Stimulated activated CD8-positive, alpha-beta memory T cell treated with anti-CD3 and anti-CD28 coated beads, Interleukin-12 subunit alpha, Interleukin-12 subunit beta, amount 100 ng/mL, for 24 hours (primary cell): ENCODE data around the gene FBXO31.

Source experiments
- DNase-seq: peaks from one replicate; pipeline ENCODE4 v3.0.0-alpha.2; 2020; ENCODE audit errors: extremely low read depth

The FBXO31 gene

DNA sequence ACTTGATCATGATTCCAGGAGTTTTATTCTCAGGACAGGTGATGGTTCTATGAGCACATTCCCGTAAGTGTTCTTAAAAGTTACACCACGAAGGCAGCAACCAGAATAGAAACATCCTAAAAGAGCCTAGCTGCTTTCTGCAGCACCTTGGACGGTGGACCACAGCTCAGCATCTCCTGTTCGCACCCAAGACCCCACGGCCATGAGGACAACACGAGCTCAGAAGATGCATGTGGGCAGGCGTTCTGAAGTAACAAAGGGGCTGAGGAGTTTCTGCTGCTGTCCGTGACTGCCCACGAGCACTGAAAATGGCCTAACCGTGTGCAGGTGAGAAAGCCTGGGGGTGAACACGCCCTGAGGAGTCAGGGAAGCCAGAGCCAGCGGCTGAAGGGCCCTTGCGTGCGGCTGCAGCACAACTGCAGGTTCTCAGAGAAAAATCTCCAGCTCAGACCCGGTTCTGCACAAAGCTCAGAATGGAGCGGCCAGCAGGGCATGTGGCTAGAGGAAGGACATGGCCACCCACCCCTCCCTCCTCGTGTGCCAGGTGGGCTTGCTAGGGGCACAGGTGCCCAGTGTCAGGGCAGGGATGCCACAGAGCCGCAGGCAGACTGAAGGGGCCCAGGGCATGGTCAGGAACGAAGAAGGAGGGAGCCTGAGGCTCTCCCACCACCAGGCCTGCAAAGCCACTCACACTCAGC lies 55.6 kb downstream of the FBXO31 start:
- DNase-seq, result no peak

DNA sequence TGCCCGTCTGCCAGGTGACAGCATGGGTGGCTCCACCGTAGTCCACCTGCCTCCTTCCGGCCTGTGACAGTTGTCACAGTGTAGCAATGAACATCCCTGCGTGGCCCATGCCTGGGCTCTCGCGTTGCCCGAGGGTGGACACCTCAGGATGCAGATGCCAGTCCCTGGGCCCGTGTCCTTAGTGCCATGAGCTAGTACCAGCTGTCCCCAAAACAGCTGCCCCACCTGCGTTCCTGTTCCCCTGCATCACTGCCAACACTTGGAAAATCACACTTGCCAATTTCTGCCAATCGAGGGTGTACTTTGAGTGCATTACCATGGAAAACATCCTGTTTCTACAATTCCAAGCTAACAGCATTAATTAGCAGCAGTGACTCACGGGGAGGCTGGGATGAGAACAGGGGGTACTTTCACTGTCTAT lies 57.4 kb downstream of the FBXO31 start:
- DNase-seq, result no peak

DNA sequence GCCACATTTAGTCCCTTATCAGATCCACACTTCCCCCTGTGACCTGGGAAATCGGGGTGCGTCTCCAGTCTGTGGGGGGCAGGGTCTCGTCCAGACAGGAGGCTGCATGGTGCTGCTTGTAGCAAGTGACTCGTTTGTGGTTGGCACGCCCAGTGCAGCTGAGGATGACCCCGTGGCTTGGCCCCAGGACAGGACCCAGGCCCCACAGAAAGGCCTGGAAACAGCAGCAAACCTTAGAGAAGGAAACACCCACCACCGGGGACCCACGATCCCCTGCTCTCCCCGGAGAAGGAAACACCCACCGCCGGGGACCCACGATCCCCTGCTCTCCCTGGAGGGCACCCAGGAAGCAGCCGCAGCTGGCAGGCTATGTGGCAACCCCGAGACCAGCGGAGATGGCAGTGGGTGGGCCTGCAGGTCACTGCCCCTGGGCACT lies 58.1 kb downstream of the FBXO31 start:
- DNase-seq, result no peak

DNA sequence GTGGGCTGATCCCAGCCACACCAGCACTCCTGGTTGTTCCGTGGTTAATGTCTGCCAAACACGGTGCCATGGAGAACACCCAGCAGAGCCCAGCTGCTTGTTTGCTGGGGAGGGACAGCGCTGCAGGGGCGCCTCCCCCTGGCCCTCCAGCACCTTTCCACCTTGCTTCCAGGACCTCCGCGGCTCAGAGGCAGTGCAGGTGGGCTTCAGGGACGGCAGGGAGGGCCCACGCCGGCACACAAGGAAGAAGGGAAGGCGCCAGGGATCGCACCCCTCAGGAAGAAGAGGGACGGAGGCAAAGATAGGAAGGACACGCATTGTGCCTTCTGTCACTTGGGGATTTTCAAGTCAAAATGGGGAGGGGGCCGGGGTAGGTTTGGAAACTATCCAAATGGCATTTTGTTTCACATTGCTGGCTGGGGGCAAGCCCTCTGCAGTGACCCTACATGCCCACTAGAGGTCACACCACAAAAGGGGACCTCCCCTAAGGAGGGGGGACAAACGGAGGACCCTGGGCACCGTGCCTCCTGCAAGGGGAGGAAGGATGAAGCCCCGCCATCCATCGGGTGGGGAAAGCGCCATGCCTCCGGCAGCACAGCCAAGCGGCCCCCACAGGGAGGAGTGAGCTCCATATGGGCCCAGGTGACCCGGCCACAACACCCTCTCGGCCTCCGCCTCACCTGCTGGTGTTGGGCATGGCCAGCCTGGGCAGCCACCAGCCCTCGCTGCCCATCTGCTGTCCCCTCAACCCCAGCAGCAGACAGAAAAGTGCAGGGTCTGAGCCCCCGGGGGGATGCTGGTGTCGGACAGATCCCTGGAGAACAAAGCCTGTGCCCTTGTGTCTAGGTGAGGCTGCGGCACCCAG lies 58.9 kb downstream of the FBXO31 start:
- no peak for DNase-seq

DNA sequence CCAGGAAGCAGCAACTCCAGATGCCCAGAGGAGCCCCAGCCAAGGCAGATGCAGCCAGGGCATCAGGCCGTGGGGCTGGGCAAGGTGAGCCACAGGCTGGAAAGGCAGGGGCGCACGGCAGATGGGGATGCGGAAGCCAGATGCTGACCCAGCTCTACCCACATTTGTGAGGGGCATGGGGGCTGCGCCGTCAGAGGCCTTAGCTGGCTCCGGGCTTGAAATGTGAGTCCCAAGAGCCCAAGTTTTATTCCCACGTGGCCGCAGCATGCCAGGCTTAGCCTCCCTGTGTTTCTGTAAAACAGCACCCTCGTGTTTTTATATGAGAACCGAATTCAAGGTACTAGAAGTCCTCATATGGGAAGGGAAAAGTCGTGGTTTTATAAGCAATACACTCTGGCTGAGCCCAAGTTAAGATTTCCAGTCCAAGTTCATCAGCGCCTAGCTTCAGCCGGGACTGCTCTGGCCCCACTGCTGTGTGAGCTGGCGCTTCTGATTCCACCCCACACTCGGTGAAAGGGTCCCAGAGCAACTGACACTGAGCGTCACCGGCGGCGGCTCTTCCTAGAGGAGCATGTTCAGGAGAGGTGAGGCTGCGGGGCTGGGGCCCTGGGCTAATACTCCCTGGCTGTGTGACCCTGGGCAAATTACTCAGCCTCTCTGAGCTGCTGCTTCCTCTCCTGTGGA lies 59.7 kb downstream of the FBXO31 start:
- DNase-seq, result no peak

DNA sequence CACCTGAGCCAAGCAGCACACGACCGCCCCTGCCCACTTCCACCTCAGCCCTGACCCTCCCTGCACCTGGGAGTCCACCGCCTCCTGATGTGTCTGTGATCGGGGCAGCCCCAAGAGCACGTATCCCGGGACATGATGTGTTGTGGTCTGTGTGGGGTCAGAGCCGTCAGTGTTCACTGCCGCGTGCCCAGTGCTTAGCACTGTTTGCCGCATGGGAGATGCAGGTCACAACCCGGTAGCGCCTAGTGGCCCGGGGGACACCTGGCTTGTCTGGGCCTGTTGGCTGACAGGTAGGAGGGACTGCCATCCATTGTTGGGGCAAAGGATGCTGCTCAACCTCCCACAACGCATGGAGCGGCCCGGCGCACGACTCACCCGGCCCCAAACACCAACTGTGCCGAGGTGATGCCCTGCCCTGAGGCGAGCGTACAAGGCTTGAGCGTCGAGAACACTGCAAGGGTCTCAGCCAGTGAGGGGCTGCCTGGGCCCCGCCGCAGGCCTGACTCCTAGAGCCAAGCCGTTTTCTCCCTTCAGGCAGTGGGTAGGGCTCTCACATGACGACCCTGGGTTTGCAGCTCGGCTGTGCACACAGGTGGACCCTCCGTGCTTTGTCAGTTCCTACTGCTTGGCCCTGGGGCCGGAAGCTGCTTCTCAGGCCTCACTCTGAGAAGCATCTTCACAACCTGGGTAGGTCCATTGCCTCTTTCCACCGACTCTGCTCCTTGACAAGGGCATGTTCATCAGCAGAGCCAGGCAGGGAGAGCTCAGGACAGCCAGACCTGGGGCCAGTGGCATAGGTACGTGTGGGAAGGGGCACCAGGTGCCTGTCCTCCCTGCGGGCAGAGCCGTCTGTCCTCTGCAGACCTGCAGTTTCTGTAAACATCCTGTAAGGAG lies 60.5 kb downstream of the FBXO31 start:
- DNase-seq, result no peak

DNA sequence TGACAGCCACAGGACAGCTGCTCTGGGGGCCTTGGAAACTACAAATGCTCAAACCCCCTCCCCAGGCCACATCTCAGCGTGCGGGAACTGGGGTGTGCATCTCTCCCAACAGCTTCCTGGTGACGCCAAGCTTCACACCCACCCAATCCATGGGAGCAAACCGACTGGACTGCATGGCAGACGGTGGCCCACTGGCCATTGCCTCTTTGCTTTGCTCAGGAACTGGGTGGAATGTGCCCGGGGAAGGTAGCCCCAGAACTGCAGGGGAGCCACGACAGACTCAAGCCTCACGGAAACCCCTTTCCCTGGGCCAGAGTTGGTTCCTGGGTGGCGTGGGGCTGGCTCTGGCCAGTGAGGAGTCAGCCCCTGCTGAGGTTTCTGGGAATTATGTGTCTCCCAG lies 61.2 kb downstream of the FBXO31 start:
- no peak for DNase-seq

DNA sequence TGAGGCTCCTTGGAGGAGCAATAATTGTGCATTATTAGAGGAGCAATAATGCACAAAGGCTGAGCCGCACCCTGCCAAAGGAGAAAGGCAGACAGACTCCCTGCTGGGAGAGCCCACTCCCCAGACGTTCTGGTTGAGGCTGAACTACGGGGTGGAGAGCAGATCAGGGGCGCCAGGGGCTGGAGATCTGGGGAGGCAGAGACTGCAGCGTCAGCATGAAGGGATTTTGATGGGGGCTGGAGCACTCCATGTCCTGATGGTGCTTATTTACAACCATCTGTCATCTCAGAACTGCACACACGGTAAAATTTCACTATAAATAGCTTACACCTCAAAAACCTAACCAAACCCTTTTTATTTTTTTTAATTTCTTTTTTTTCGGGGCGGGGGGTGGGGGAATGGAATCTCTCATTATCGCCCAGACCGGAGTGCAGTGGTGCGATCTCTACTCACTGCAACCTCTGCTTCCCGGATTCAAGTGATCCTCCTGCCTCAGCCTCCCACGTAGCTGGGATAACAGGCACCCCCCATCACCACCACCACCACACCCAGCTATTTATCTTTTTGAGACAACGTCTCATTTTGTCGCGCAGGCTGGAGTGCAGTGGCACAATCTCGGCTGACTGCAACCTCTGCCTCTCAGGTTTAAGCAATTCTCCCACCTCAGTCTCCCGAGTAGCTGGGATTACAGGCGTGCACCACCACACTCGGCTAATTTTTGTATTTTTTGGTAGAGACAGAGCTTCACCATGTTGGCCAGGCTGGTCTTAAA lies 62.1 kb downstream of the FBXO31 start:
- no peak for DNase-seq

DNA sequence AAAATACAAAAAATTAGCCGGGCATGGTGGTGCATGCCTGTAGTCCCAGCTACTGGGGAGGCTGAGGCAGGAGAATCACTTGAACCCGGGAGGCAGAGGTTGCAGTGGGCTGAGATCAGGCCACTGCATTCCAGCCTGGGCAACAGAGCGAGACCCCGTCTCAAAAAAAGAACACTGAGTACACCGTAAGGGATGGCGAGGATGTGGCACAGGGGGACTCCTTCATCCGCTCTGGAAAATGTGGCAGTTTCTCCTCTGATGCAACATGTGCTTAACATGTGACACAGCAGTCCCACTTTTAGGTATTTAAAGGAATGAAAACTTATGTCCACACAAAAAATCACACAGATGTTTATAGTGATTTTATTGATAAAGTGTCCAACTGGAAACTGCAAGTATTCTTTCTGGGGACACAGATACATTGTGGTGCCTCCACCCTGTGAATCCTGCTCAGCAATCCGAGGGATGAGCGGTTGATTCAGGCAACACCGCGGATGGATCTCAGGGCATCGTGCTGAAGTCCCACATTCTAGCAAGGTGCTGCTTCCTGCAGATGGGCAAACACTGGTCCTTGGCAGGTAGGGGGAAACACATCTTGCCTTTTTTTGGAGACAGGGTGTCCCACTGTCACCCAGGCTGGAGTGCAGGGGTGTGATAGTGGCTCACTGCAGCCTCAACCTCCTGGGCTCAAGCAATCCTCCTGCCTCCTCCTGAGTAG lies 62.9 kb downstream of the FBXO31 start:
- DNase-seq, result no peak

DNA sequence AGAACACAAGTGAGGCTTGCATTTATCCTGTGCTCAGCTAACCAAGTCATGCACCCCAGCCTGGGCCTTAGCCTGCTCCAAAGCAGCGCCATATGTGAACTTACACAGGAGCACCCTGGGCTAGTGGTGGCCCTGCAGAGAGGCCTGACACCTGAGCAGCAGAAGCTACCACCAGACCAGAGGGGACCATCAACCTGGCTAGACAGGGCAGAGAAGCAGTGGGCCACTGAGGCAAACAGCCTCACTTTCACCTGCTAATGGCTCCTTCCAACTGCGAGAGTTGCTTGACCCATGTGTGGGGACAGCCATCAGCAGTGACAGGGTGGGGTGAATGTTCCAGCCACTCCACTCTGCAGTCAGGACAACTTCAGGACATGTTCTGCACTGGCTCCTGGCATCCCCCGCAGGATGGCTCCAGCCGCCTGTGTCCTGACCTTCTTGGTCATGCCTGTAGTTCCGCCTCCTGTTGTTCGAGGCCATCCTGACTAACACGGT lies 63.5 kb downstream of the FBXO31 start:
- DNase-seq, result no peak

DNA sequence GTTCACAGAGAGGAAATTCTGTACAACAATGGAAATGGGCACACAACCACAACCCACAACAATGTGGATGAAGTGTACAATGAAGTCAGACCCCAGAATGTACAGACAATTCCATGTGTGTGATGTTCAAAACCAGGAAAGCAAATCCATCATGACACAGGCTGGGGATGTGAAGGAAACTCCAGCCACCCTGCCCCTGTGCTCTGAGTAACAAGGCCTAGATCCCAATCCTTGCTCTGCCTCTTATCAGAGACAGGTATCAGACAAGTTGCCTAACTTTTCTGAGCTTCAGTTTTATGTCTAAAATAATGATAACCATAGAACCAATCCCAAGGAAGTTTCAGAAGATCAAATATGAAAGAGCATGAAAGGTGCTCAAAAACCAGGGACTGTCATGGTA lies 64.6 kb downstream of the FBXO31 start:
- DNase-seq, result no peak

DNA sequence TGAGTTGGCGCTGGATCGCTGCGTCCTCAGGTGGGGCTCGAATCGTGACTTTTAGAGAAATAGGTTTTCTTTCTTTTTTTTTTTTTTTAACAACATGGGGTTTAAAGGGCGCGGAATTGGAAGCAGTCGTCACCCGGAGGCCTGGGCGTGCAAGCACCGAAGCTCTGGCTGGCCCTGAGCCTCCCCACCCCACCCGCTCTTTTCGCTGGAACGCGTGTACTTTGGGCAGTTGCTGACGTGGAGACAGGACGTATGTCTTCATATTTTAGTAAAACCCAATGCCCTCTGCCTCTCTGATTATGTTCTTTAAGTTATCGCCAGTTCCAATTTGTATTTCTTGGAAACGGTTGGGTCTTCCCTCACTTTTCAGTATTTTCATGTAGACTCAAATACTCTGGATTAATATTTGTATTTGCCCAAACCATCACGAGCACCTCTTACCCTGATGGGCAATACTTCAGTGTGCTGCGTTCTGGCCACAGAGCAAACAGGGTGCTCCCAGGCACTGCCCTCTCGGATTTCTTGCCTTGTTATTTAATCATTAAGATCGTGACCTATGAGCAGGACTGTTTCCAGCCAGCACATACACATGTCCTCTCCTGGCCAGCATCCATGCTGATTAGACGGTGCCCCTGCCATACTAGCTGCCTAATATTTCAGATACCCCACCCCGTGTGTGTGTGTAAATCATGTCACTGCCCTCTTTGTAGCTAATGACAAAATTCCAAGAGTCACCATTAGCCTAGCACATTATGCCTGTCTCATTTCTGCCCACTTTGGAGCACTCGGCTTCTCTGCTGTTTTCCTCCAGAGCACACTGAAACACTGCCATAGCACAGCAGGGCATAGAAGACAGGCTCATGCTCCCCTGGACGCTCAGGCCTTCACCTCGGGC lies 65.6 kb downstream of the FBXO31 start:
- DNase-seq, result peak; percentile 11

DNA sequence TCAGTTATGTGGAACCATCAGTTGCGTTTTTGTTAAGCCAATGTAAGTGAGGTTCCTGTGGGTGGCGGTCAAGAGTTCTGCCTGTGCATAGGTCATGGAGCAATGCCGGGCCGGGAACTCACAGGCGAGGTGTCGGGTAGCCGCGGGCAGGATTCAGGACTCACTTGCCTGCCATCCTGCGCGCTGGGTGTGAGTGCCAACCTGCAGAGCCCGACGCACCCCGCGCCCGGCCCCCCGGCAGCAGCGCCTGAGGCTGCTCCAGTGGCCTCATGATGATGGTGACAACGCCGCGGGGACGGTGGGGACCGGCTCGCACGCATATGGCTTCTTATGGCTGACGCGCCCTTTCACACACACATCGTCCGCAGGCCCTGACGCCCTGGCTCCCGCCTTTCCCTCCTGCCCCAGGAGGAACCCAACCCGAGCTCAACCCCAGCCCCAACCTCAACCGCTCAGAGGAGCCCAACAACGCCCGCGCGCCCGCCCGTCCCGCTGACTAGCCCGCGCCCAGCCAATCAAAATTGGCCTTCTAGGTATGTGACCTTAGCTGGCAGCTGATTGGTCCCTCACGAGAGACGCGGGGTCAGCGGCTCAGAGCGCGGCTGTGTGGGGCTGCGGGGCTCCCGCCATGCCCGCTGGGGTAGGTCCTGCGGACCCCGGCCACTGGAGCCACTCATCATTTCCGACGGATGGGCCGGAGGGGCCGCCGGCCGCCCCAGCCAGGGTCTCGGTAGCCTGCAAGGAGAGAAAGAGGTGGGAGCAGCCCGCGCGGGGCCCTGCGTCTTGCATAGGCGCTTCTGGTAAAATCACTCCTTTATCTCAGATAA lies 66.4 kb downstream of the FBXO31 start, which contains the start of gene C16orf95:
Gene C16orf95 (minus strand): TSS at position 470 of the 827 bp plus-strand sequence. CDS start 150 bp downstream, at position 320.
- DNase-seq, result peak; percentile 86

DNA sequence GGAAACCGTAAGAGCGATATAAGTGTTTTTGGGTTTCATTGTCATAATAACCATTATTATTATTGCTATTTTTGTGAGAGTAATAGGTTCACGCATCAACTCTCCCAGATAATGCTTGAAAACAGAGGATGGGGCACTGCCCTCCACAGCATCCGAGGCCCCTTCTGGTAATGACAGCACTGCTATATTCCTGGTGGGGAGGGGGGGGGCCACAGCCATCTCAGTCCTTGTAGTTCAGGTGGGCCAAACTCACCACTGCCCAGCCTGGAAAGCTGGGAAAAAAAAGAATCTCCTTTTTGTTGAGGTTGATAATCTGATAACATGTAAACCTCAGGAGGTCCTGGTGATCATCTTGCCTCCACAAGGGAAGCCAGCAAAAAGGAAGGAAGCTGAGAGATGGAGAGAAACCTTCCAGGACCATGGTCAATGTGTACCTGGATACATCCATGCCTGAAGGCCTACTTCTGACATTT lies 67.1 kb downstream of the FBXO31 start:
- DNase-seq, result no peak

DNA sequence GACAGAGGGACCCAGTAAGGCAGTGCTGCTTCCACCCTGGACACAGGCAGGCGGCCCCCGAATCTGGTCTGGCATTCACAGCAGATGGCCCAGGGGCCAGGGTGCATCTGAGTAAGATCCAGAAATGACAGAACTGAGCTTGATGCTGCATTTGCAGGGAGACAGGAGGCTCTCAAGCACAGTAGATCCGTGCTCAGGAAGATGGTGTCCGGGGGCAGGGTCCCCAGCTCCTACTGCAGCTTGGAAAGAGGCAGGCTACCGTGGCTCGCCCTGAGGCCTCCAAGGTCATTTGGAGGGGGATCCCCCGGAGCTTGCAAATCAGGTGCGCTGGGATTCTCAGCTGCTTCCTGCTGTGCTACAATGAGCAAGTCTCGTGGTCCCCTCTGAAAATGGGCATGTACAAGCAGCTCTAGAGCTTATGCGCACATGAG lies 68.6 kb downstream of the FBXO31 start:
- no peak for DNase-seq

DNA sequence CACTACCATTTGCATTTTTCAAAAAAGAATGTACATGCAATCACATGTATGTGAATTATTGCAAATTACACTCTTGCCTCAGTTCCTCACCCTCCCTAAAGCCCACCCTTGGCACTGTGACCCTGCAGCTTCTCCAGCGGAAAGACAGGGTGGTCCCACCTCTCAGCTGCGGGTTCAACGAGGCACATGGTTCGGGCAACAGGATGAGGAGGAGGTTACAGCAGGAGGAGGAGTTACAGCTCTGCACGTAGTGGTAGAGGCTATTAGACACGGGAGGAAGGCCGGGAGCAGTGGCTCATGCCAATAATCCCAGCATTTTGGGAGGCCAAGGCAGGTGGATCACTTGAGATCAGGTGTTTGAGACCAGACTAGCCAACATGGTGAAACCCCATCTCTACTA lies 71.6 kb downstream of the FBXO31 start:
- DNase-seq, result no peak

DNA sequence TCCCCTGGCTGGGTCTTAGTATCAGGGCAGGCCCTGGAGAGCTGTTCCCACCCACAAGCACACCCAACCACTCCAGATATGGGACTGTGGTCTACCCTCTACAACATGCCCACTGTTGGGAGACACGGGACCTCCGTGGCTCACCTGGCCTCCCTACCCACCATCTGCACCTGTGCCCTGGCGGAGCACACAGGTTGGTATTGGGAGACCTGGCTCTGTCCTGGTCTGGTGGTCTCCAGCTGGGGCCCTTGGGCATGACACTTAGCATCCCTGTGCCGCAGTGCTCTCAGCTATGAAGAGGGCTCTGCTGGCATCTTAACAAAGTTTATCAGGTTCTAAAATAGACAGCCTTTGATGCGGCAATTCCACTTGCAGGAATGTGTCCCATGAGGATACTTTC lies 72.2 kb downstream of the FBXO31 start:
- DNase-seq, result no peak

DNA sequence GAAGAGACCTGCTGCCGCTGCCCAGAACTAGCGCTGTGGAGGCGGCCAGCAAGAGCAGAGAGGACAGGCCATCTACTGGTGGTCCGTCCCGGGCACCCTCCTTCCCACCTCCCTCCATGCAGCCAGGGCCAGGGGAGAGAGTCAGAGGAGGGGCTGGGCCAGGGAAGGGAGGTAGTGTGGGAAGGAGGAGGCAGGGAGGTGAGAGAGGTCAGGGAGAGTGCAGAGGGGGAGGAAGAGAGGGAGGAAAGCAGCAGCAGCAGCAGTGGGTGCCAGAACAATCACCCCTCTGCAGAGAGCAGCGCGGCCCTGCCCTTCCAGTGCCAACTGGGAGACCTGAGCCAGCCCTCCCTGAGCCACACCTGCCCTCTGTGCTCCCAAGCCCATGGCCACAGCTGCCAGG lies 73.0 kb downstream of the FBXO31 start:
- no peak for DNase-seq
